WTC11 (cell line): Measurements from ENCODE around the gene CMTM4. TPM values are rescaled to one million over a fixed set of nuclear protein-coding genes. Genes with fewer than 3 reads are reported as not detected.
"Not testable (repeated sequence)": the region's sequence is repeated elsewhere in the genome, so short reads cannot be mapped to it uniquely, and the experiment has no call there.

ENCODE experiments used
- ATAC-seq: fragments of 200-7000 bp; cut with Tn5 transposase; 2 replicates; pipeline ENCODE4 v1.10.0; 2021; ENCODE audit warnings: mild to moderate bottlenecking, moderate library complexity
- CTCF ChIA-PET: fragments of 300-600 bp; sonication (Branson Sonifier 250); formaldehyde crosslinking; loops from one replicate; lab custom pipeline; 2021; ENCODE audit warnings: antibody characterized with exemption; lab: Charles Lee
- POLR2A ChIA-PET: fragments of 350-600 bp; sonication (Branson Sonifier 250); formaldehyde crosslinking; loops from one replicate; lab custom pipeline; 2021; ENCODE audit warnings: antibody characterized with exemption; lab: Charles Lee
- DNase-seq: peaks from one replicate; pipeline ENCODE4 v3.0.0; 2021; ENCODE audit warnings: low spot score
- H3K27ac Mint-ChIP-seq: 2 replicates; pipeline ENCODE4 v1.8.0; 2021; ENCODE audit warnings: mixed read lengths
- H3K27me3 Mint-ChIP-seq: 2 replicates; pipeline ENCODE4 v1.8.0; 2021; ENCODE audit warnings: low read depth, mild to moderate bottlenecking, moderate library complexity, mixed read lengths
- H3K36me3 Mint-ChIP-seq: 2 replicates; pipeline ENCODE4 v1.8.0; 2021; ENCODE audit warnings: mixed read lengths
- H3K4me1 Mint-ChIP-seq: 2 replicates; pipeline ENCODE4 v1.8.0; 2022; ENCODE audit warnings: mixed read lengths
- H3K4me3 Mint-ChIP-seq: 2 replicates; pipeline ENCODE4 v1.8.0; 2021; ENCODE audit warnings: mild to moderate bottlenecking, moderate library complexity, mixed read lengths
- H3K9me3 Mint-ChIP-seq: 2 replicates; pipeline ENCODE4 v1.8.0; 2021; ENCODE audit warnings: mixed read lengths
- ARID4B ChIP-seq: sonication (generic); formaldehyde crosslinking; IDR thresholded peaks from 2 replicates; pipeline ENCODE4 v1.8.0; 2023; ENCODE audit warnings: missing genetic modification reagents, mild to moderate bottlenecking, borderline replicate concordance
- ATF6 ChIP-seq: sonication (generic); formaldehyde crosslinking; IDR thresholded peaks from 2 replicates; pipeline ENCODE4 v1.8.1; 2023; ENCODE audit warnings: mild to moderate bottlenecking, missing genetic modification reagents
- ERG ChIP-seq: fragments of 250-450 bp; sonication (Bioruptor Pico); IDR thresholded peaks from 2 replicates; pipeline ENCODE4 v1.8.0; 2021; ENCODE audit warnings: mild to moderate bottlenecking
- GABPB1 ChIP-seq: sonication (generic); formaldehyde crosslinking; IDR thresholded peaks from 2 replicates; pipeline ENCODE4 v1.8.1; 2023; ENCODE audit warnings: mild to moderate bottlenecking, missing genetic modification reagents
- HMGA2 ChIP-seq: fragments of 250-450 bp; sonication (Bioruptor Pico); IDR thresholded peaks from 2 replicates; pipeline ENCODE4 v1.4.0; 2021; ENCODE audit warnings: mild to moderate bottlenecking, moderate library complexity
- MLX ChIP-seq: sonication (generic); formaldehyde crosslinking; IDR thresholded peaks from 2 replicates; pipeline ENCODE4 v1.8.1; 2023; ENCODE audit warnings: mild to moderate bottlenecking, missing genetic modification reagents, moderate library complexity
- MXD4 ChIP-seq: fragments of 250-450 bp; sonication (Bioruptor Pico); IDR thresholded peaks from 2 replicates; pipeline ENCODE4 v1.8.0; 2021; ENCODE audit warnings: mild to moderate bottlenecking, moderate library complexity, borderline replicate concordance
- PRDM15 ChIP-seq: sonication (generic); formaldehyde crosslinking; IDR thresholded peaks from 2 replicates; pipeline ENCODE4 v1.8.0; 2022; ENCODE audit warnings: missing genetic modification reagents
- SP1 ChIP-seq: sonication (generic); formaldehyde crosslinking; conservative IDR thresholded peaks from 2 replicates; pipeline ENCODE4 v1.8.1; 2022; ENCODE audit warnings: missing genetic modification reagents
- USF1 ChIP-seq: sonication (generic); formaldehyde crosslinking; IDR thresholded peaks from 2 replicates; pipeline ENCODE4 v1.8.0; 2022; ENCODE audit warnings: mild to moderate bottlenecking, missing genetic modification reagents
- USF2 ChIP-seq: sonication (generic); formaldehyde crosslinking; IDR thresholded peaks from 2 replicates; pipeline ENCODE4 v1.8.1; 2023; ENCODE audit warnings: mild to moderate bottlenecking, missing genetic modification reagents, moderate library complexity
- ZNF138 ChIP-seq: sonication (generic); formaldehyde crosslinking; conservative IDR thresholded peaks from 2 replicates; pipeline ENCODE4 v1.8.1; 2022; ENCODE audit warnings: mild to moderate bottlenecking, moderate library complexity, missing genetic modification reagents
- ZNF396 ChIP-seq: fragments of 250-450 bp; sonication (Bioruptor Pico); IDR thresholded peaks from 2 replicates; pipeline ENCODE4 v1.8.0; 2021; ENCODE audit warnings: mild to moderate bottlenecking, moderate library complexity, borderline replicate concordance
- total RNA-seq: library from RNA; stranded (reverse); gene quantifications from 3 replicates; pipeline ENCODE4 v1.2.3, GENCODE V29; 2021

Gene CMTM4
- total RNA-seq, 1 experiment from 2014 or later = 56.2 TPM

GRCh38 chr16:66612422-66612821 lies 84.1 kb downstream of the CMTM4 start (continued):
- TF ChIP-seq USF1 = no peak

- H3K27ac Mint-ChIP-seq, CTCF ChIA-PET, POLR2A ChIA-PET, H3K4me3 Mint-ChIP-seq, ATAC-seq, H3K9me3 Mint-ChIP-seq, H3K27me3 Mint-ChIP-seq, DNase-seq: not testable (repeated sequence)
- Mint-ChIP-seq H3K4me1 (peaks cover 26% of the 10 kb centered on the region), H3K36me3 (peaks cover 45% of the 10 kb centered on the region)
Measured at GRCh38 chr16:66611911-66612310, 84.6 kb downstream of the CMTM4 start.

- TF ChIP-seq PRDM15 = no peak
- no peak for TF ChIP-seq MXD4 (CRISPR knock-in tag)
- no peak for TF ChIP-seq USF2 (CRISPR knock-in tag)
- TF ChIP-seq ARID4B (CRISPR knock-in tag) = no peak
- TF ChIP-seq ZNF138 = no peak
- no peak for TF ChIP-seq HMGA2 (CRISPR knock-in tag)
- TF ChIP-seq ATF6 (CRISPR knock-in tag) = no peak
- TF ChIP-seq ERG (CRISPR knock-in tag) = no peak
- no peak for TF ChIP-seq SP1 (CRISPR knock-in tag)
- no peak for TF ChIP-seq ZNF396 (CRISPR knock-in tag)
- TF ChIP-seq MLX (CRISPR knock-in tag) = no peak
- no peak for TF ChIP-seq GABPB1 (CRISPR knock-in tag)
- peaks cover 41% of the 10 kb centered on the region for H3K36me3 Mint-ChIP-seq
- H3K27me3 Mint-ChIP-seq = no peaks in the 10 kb centered on the region
- ChIA-PET CTCF (interaction anchor here (4.0 kb wide), 1 partner anchor 42 kb away, joined by 70 read pairs; no protein-coding TSS in a partner anchor), POLR2A (interaction anchor here (0.6 kb wide), 1 partner anchor 135 kb away, joined by 3 read pairs; no protein-coding TSS in a partner anchor)
- ATAC-seq = no peak
- no peaks in the 10 kb centered on the region for H3K9me3 Mint-ChIP-seq
- H3K4me3 Mint-ChIP-seq = no peak overlapping the region
- no peak for DNase-seq
- H3K4me1 Mint-ChIP-seq = peaks cover 21% of the 10 kb centered on the region
- no peak overlapping the region for H3K27ac Mint-ChIP-seq
Measured at GRCh38 chr16:66610111-66610820, 86.3 kb downstream of the CMTM4 start.
